Measurements from ENCODE around the gene BTBD6.
"Not testable (repeated sequence)": the region's sequence is repeated elsewhere in the genome, so short reads cannot be mapped to it uniquely, and the experiment has no call there.

BTBD6 gene

DNA sequence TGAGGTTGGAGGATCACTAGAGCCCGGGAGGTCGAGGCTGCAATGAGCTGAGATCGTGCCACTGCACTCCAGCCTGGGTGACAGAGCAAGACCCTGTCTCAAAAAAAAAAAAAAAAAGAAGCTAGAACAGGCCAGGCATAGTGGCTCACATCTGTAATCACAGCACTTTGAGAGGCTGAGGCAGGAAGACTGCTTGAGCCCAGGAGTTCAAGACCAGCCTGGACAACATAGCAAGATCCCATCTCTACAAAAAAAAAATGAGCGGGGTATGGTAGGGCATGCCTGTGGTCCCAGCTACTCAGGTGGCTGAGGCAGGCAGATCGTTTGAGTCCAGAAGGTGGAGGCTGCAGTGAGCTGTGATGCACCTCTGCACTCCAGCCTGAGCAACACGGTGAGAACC lies 40.6 kb downstream of the BTBD6 start:
- not testable (repeated sequence) for H3K4me3 ChIP-seq (ENCODE audit: low read length); H3K27me3 ChIP-seq (ENCODE audit: insufficient read depth, low read length); H3K36me3 ChIP-seq (ENCODE audit: insufficient read depth, low read length); H3K9me3 ChIP-seq (ENCODE audit: low read length); H2AFZ ChIP-seq (ENCODE audit: low read depth, low read length); H3K4me1 ChIP-seq (ENCODE audit: insufficient read depth, low read length)

GRCh38 chr14:105290621-105291346 lies 42.5 kb downstream of the BTBD6 start:
- Histone ChIP-seq H3K9me3 (ENCODE audit: low read length) (no peaks in the 10 kb centered on the region), H2AFZ (ENCODE audit: low read depth, low read length) (no peak overlapping the region), H3K4me3 (ENCODE audit: low read length) (no peak overlapping the region), H3K4me1 (ENCODE audit: insufficient read depth, low read length) (peaks cover 7% of the 10 kb centered on the region), H3K36me3 (ENCODE audit: insufficient read depth, low read length) (peaks cover 3% of the 10 kb centered on the region), H3K27me3 (ENCODE audit: insufficient read depth, low read length) (no peaks in the 10 kb centered on the region)

DNA sequence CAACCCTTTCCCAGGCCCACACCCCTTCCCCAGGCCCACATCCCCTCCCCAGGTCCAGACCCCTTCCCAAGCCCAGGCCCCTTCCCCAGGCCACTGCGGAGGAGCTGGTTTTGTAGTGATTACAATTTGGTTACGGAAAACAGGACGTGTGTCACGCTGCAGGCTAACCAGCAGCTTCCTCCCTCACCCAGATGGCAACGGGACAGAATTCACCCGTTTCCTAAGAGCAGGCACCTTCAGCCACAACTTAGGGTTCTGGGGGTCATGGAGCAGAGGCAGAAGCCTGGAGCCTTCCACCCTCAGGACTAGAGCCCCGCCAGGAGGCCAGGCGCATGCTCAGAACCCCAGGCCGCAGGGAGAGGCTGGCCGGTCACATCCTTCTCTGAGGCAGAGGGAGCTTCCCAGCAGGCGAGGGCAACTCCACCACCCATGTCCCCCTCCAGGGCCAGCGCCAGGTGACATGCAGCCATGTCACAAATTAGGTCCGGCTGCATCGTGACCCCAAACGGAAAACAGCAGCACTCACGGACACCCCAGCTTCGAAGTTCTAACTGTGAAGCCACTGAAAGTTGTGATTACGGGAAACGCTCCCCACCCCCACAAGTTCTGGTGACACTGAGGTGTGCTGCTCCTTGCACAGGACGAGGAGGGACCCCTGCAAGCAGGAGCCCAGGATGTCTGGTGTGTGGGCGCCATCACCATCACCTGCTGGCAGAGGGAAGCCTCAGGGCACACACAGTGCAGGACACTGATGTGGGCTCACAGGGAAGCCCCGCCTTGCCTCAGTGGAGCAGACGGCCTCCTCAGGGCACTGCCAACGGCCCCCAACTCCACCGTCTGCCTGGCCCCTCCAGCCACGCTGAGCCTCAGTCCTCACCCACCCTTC lies 44.7 kb downstream of the BTBD6 start:
- Histone ChIP-seq H2AFZ (ENCODE audit: low read depth, low read length) (no peak overlapping the region), H3K27me3 (ENCODE audit: insufficient read depth, low read length) (no peaks in the 10 kb centered on the region), H3K4me1 (ENCODE audit: insufficient read depth, low read length) (peaks cover 7% of the 10 kb centered on the region), H3K9me3 (ENCODE audit: low read length) (no peaks in the 10 kb centered on the region), H3K36me3 (ENCODE audit: insufficient read depth, low read length) (no peaks in the 10 kb centered on the region), H3K4me3 (ENCODE audit: low read length) (no peak overlapping the region)

DNA sequence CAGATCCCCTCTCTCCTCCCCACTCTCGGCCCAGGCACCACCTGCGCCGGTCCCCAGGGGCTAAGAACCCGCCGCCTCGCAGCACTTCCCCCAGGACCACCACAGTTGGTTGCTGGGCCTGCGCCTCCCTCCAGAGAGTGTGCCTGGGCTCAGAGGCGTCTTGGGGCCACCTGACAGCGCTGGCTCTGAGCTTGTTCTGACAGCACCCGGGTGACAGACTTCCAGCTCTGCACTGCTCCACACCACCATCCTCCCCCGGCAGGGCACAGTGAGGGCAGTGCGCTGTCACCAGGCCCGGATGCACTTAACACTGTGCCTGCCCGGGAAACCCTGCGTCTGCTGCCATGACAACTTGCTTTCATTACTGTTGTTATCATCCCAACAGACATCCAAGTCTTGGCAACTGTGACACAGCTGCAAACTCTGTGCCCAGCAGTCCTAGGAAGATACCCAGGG lies 45.8 kb downstream of the BTBD6 start:
- H3K4me1 ChIP-seq (ENCODE audit: insufficient read depth, low read length), result peaks cover 7% of the 10 kb centered on the region
- no peaks in the 10 kb centered on the region for H3K27me3 ChIP-seq (ENCODE audit: insufficient read depth, low read length)
- no peaks in the 10 kb centered on the region for H3K9me3 ChIP-seq (ENCODE audit: low read length)
- H3K4me3 ChIP-seq (ENCODE audit: low read length), result no peak overlapping the region
- no peak overlapping the region for H2AFZ ChIP-seq (ENCODE audit: low read depth, low read length)
- H3K36me3 ChIP-seq (ENCODE audit: insufficient read depth, low read length), result no peaks in the 10 kb centered on the region

DNA sequence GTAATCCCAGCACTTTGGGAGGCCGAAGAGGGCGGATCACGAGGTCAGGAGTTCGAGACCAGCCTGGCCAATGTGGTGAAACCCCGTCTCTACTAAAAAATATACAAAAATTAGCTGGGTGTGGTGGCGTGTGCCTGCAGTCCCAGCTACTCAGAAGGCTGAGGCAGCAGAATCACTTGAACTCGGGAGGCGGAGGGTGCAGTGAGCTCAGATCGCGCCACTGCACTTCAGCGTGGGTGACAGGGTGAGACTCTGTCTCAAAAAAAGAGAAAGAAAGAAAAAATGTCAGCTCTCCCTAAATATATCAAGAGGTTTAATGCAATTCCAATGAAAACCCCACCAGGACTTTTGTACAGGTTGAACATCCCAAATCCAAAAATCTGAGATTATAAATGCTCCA lies 49.0 kb downstream of the BTBD6 start:
- not testable (repeated sequence) for H3K4me3 ChIP-seq (ENCODE audit: low read length); H3K27me3 ChIP-seq (ENCODE audit: insufficient read depth, low read length); H3K36me3 ChIP-seq (ENCODE audit: insufficient read depth, low read length); H2AFZ ChIP-seq (ENCODE audit: low read depth, low read length); H3K9me3 ChIP-seq (ENCODE audit: low read length)
- H3K4me1 ChIP-seq (ENCODE audit: insufficient read depth, low read length), result peaks cover 11% of the 10 kb centered on the region

DNA sequence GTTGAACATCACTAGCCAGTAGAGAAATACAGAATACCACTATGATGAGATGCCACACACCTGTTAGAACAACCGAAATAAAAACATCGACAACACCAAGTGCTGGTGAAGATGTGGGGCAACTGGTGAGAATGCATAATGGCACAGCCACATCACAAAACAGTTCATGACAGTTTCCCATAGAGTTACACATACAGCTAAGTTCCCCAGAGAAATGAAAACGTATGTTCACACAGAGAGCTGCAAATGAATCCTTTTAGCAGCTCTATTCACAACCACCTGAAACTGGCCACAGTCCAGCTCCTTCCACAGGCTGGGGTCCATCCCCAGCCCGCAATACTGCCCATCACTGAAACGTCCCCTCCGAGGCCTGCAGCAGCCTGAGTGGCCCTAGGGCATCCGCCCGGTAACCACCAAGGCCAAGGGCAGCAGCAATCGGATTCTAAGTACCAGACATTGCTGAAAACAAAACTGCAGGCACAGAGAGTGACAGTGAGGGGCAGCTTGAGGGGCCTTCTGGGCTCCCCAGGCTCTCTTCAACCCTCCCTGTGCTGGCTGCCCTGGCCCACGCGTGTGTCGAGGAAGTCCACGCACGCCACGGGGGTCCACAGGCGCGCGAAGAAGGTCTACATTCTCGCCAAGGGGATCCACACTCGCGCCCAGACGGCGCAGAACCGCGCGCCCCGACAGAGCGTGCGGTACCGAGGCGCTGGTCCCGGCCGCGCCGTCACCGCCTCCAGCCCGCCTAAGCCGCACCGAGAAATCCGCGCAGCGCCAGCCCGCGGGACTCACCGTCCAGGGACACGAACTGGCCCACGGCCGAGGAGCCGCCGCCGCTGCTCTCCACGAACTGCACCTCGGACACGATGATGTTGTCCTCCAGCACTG lies 51.6 kb downstream of the BTBD6 start:
- H3K4me3 ChIP-seq (ENCODE audit: low read length), result peak overlapping the region; percentile 82

More for the DNA sequence above, 51.6 kb downstream of the BTBD6 start:
- H2AFZ ChIP-seq (ENCODE audit: low read depth, low read length), result peak overlapping the region; percentile 98
- H3K9me3 ChIP-seq (ENCODE audit: low read length), result no peaks in the 10 kb centered on the region
- H3K27me3 ChIP-seq (ENCODE audit: insufficient read depth, low read length), result no peaks in the 10 kb centered on the region
- no peaks in the 10 kb centered on the region for H3K36me3 ChIP-seq (ENCODE audit: insufficient read depth, low read length)
- peaks cover 6% of the 10 kb centered on the region for H3K4me1 ChIP-seq (ENCODE audit: insufficient read depth, low read length)

Measured in neuron (in vitro differentiated cells).